Common myeloid progenitor, CD34-positive (primary cell): ENCODE data around the gene CDK9.

ENCODE experiments used
- CTCF ChIA-PET: fragments of 350-600 bp; sonication (Branson Sonifier 250); formaldehyde crosslinking; loops from one replicate; lab custom pipeline; 2021; ENCODE audit warnings: antibody characterized with exemption; lab: Charles Lee
- POLR2A ChIA-PET: fragments of 350-600 bp; sonication (Branson Sonifier 250); formaldehyde crosslinking; loops from one replicate; lab custom pipeline; 2021; ENCODE audit warnings: antibody characterized with exemption; lab: Charles Lee
- DNase-seq, 3 donors: peaks; one replicate each; pipeline versions ENCODE4 v3.0.0 to v3.0.0-alpha.2; 2013
- H3K27ac ChIP-seq, 2 experiments: 1 replicate in 1 of 2; 2 replicates in 1 of 2; pipeline ENCODE4 v1.7.0; 2013; ENCODE audit warnings: inconsistent platforms in 2 of 2, low read length in 2 of 2, mild to moderate bottlenecking in 2 of 2, low read depth in 1 of 2, moderate library complexity in 1 of 2; ENCODE audit not compliant: severe bottlenecking in 2 of 2, insufficient read depth in 1 of 2, poor library complexity in 1 of 2
- H3K27me3 ChIP-seq, 5 experiments: replicated peaks in 2 of 5; 1 replicate in 3 of 5; 2 replicates in 2 of 5; pipeline versions ENCODE4 v1.6.1 to v1.7.0; 2013; ENCODE audit warnings: low read length in 4 of 5, mild to moderate bottlenecking in 2 of 5, moderate library complexity in 2 of 5, inconsistent platforms in 1 of 5; ENCODE audit not compliant: insufficient read depth in 5 of 5, control insufficient read depth in 4 of 5
- H3K36me3 ChIP-seq, 4 experiments: 1 replicate in 2 of 4; 2 replicates in 2 of 4; pipeline versions ENCODE4 v1.6.1 to v1.7.0; 2013; ENCODE audit warnings: low read length in 3 of 4, control low read depth in 1 of 4, mild to moderate bottlenecking in 1 of 4; ENCODE audit not compliant: control insufficient read depth in 4 of 4, insufficient read depth in 4 of 4
- H3K4me1 ChIP-seq, 4 experiments: 1 replicate in 3 of 4; 2 replicates in 1 of 4; pipeline versions ENCODE4 v1.6.1 to v1.7.1; 2013; ENCODE audit warnings: low read length in 3 of 4, mild to moderate bottlenecking in 3 of 4, control low read depth in 1 of 4, inconsistent platforms in 1 of 4, moderate library complexity in 1 of 4; ENCODE audit not compliant: control insufficient read depth in 4 of 4, insufficient read depth in 4 of 4; ENCODE audit errors: control extremely low read depth in 1 of 4
- H3K4me3 ChIP-seq, 7 experiments: 1 replicate in 4 of 7; 2 replicates in 3 of 7; pipeline versions ENCODE4 v1.5.1 to v1.7.0; 2013; ENCODE audit warnings: mild to moderate bottlenecking in 7 of 7, low read length in 6 of 7, moderate library complexity in 6 of 7, inconsistent platforms in 2 of 7, low read depth in 2 of 7, control low read depth in 1 of 7; ENCODE audit not compliant: insufficient read depth in 4 of 7, control insufficient read depth in 1 of 7; ENCODE audit errors: extremely low read depth in 1 of 7
- H3K9me3 ChIP-seq, 5 experiments: 1 replicate in 4 of 5; 2 replicates in 1 of 5; pipeline versions ENCODE4 v1.6.1 to v1.7.1; 2013; ENCODE audit warnings: low read length in 4 of 5, mild to moderate bottlenecking in 2 of 5, inconsistent platforms in 1 of 5, low read depth in 1 of 5, moderate library complexity in 1 of 5; ENCODE audit not compliant: control insufficient read depth in 4 of 5, insufficient read depth in 2 of 5; ENCODE audit errors: control extremely low read depth in 1 of 5
- WGBS: methylation state at CpG from one replicate; pipeline ENCODE4 v1.1.5; 2013; ENCODE audit not compliant: insufficient coverage; 5-methylcytosine and 5-hydroxymethylcytosine counted together

Gene CDK9

DNA sequence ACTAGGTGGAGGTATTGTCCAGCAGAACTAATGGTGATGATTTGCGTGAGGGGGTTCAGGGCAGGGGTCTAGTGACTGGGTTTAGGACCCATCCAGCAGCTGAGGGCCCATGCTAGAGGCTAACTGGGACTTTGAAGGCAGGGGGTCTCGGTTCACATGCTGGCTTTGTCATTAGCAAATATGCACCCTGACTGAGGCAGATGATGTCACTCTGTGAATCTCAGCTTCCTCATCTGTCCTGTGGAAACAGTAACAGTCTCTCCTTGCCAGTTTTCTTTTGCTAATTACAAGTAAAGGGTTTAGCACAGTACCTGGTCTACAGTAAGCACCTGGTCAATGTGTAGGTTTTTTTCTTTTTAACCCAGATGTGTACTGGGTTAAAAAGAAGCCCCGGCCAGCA lies 12.6 kb upstream of the CDK9 start:
- no peaks in the 10 kb centered on the region for H3K9me3 ChIP-seq
- no peak overlapping the region for H3K4me3 ChIP-seq
- peaks cover 2 to 32% (median 13%) of the 10 kb centered on the region in 4 experiments for H3K36me3 ChIP-seq
- no peak for DNase-seq
- peaks cover 12 to 72% (median 67%) of the 10 kb centered on the region in 4 experiments for H3K4me1 ChIP-seq
- POLR2A ChIA-PET = no interaction called here
- 100% methylated on average over 3 of the region's 3 CpGs for WGBS
- H3K27me3 ChIP-seq = no peaks in the 10 kb centered on the region
- H3K27ac ChIP-seq = no peak overlapping the region
- CTCF ChIA-PET = interaction anchor here (1.0 to 14.0 kb wide), 2 partner anchors 11 to 38 kb away, joined by 5 to 244 read pairs; partner anchors contain the start of genes CDK9, SH2D3C and TOR2A

DNA sequence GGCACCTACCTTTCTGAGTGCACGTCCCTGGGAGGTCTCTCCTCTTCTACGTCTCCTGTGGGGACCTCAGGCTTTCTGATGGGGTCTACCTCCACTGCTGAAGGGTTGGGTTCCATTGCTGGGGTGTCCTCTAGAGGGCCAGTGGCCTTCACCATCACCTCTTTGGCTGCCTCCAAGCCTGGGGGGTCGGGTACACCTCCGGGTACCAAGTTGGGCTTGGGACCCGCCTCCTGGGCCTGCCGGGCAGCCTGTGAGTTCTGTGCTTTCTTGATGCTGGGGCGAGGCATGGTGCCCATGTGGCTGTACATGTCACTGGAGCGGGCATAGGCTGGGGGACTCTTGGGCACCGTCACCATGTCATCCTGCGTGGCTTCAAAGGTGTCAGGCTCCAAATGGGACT lies 11.9 kb upstream of the CDK9 start:
- H3K27ac ChIP-seq = no peak overlapping the region
- no peak overlapping the region for H3K4me3 ChIP-seq
- WGBS = 100% methylated on average over 10 of the region's 10 CpGs
- no peaks in the 10 kb centered on the region for H3K27me3 ChIP-seq
- peaks cover 2 to 30% (median 13%) of the 10 kb centered on the region in 4 experiments for H3K36me3 ChIP-seq
- CTCF ChIA-PET = interaction anchor here (1.1 to 14.0 kb wide), 4 partner anchors 9 to 11 kb away, joined by 4 to 244 read pairs (median 12); partner anchors contain the start of genes CDK9 and SH2D3C
- H3K9me3 ChIP-seq = no peaks in the 10 kb centered on the region
- peaks cover 10 to 72% (median 66%) of the 10 kb centered on the region in 4 experiments for H3K4me1 ChIP-seq
- POLR2A ChIA-PET = interaction anchor here (0.6 kb wide), 1 partner anchor 60 kb away, joined by 3 read pairs; no protein-coding TSS in a partner anchor
- no peak for DNase-seq

DNA sequence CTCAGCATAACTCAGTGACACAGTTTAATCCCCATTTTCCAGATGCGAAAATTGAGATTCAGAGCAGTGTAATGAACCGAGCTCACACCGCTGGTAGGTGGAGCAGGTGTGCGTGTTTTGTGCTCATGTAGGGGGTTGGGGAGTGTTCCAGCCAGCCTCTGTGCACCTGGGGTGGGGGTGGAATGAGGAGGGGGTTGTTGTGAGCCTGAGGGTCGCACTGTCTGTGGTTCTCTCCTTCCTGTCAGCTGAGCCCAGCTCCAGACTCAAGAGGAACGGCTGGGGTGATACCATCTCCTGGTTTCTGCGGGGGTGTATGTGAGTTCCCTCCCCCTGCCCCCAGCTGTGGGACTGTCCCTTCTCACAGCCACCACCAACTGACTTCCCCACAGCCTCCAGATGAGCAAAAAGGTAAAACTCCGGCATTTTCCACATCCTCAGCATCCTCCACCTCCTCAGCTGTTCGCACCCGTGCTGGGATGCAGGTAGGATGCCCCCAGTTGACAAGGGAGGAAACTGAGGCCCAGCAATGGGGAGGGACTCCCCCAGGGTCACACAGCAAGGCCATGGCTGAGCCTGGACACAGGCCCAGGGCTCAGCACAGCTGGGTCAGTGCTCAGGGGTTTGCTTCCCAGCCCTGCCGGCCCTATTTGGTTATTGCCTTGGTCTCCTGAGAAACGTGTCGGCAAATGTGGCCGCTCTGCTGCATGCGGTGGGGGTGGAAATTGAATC lies 9.5 kb upstream of the CDK9 start:
- ChIA-PET POLR2A (interaction anchor here (0.9 to 1.5 kb wide), 2 partner anchors 9 to 21 kb away, joined by 4 to 17 read pairs; partner anchors contain the start of gene CDK9), CTCF (interaction anchor here (0.7 to 2.9 kb wide), 3 partner anchors 9 to 11 kb away, joined by 3 to 20 read pairs (median 8); partner anchors contain the start of gene CDK9)
- H3K4me1 ChIP-seq = peaks cover 16 to 73% (median 67%) of the 10 kb centered on the region in 4 experiments

DNA sequence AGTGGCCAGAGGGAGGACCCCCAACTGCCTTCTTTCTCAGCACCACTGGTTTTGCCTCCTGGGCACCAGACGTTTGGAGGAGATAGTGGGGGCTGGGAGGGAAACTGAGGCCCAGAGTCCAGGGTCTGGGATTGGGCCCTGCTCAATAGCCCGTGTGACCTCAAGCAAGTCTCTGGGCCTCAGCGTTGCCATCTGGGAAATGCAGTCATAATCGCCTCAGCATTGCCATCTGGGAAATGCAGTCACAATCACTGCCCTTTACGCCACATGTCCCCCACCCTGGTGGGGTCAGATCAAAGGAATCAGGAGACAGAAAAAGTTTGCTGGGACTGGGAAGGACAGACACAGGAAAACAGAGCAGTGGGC lies 8.9 kb upstream of the CDK9 start:
- no peaks in the 10 kb centered on the region for H3K27me3 ChIP-seq
- no peak for DNase-seq
- H3K36me3 ChIP-seq = peaks cover 2 to 23% (median 12%) of the 10 kb centered on the region in 4 experiments
- ChIA-PET POLR2A (interaction anchor here (1.5 kb wide), 1 partner anchor 9 kb away, joined by 17 read pairs; the partner anchor contains the start of gene CDK9), CTCF (interaction anchor here (2.2 to 2.9 kb wide), 2 partner anchors 8 to 11 kb away, joined by 8 to 20 read pairs; partner anchors contain the start of gene CDK9)
- H3K4me3 ChIP-seq = peak overlapping the region; percentile 41 to 94 (median 87)
- peaks cover 21 to 75% (median 70%) of the 10 kb centered on the region in 4 experiments for H3K4me1 ChIP-seq
- WGBS = 6% methylated on average over 3 of the region's 5 CpGs
- peak overlapping the region; percentile 66 to 78 for H3K27ac ChIP-seq
- no peaks in the 10 kb centered on the region for H3K9me3 ChIP-seq

More for the DNA sequence above, 9.5 kb upstream of the CDK9 start:
- no peaks in the 10 kb centered on the region for H3K9me3 ChIP-seq
- H3K4me3 ChIP-seq = peak overlapping the region; percentile 41 to 94 (median 87)
- 0% methylated on average over 10 of the region's 15 CpGs for WGBS
- H3K27me3 ChIP-seq = no peaks in the 10 kb centered on the region
- peaks cover 2 to 26% (median 13%) of the 10 kb centered on the region in 4 experiments for H3K36me3 ChIP-seq
- H3K27ac ChIP-seq = peak overlapping the region; percentile 66 to 78
- DNase-seq = peak; percentile 86 to 97 (median 96)

DNA sequence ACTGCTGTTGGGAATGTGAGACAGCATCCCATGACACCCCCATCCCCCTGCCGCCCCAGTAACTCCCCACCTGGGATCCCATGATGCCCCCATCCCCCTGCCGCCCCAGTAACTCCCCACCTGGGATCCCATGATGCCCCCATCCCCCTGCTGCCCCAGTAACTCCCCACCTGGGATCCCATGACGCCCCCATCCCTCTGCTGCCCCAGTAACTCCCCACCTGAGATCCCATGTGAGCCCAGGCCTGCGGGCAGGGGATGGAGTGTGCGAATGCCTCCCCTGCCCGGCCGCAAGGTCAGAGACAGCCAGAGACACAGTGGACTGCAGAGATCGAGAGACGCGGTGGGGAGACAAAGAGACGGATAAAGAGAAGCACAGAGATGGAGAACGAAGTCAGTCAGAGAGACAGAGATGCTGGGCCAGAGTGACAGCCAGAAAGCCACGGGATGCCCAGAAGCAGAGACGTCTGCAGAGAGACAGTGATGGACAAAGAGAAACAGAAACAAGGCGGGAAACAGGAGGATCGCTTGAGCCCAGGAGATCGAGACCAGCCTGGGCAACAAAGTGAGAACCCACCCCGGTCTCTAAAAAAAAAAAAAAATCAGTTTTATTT lies 8.4 kb upstream of the CDK9 start:
- peak overlapping the region; percentile 58 to 94 (median 87) for H3K4me3 ChIP-seq

DNA sequence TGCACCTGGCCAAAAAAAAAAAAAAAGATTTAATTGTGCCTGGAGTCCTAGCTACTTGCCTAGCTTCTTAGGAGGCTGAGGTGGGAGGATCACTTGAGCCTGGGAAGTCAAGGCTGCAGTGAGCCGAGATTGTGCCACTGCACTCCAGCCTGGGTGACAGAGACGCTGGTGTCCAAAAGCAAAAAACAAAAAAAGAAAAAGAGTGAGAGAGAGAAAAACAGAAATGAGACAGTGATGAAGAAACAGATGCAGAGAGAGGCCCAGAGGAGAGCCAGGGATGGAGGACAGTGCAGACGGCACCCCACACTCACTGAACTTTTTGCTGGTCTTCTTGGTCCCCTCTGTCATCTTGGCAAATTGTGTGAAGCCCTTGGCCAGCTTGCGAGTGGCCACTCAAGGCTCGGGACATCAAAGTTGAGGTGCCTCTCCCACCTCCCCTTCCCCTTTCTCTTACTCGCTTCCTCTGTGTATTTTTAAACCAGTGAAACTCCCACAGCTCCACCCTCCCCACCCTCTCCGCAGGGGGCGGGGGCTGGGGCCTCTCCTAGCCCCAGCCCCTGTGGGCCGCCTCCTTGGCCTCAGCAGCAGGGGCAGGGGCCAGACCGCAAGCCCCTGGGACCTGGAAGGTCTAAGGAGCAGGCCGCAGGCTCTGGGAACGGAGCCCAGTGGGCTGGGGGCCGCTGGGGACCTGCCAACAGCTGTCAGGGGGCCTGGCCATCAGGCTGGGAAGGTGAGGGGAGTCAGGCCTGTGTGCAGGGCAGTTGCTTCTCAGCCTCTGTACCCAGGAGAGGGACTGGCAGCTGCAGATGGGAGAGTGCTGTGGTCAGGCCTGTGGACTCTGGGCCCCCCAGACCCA lies 7.3 kb upstream of the CDK9 start, which contains the start of gene SH2D3C:
Gene SH2D3C, minus strand, starts transcription at position 387 of the 856 bp plus-strand sequence. Its CDS starts 39 bp downstream, at position 348.
- ChIA-PET CTCF (interaction anchor here (0.6 to 12.9 kb wide), 5 partner anchors 9 to 128 kb away, joined by 3 to 244 read pairs (median 4); no protein-coding TSS in a partner anchor), POLR2A (interaction anchor here (0.6 to 2.8 kb wide), 3 partner anchors 8 to 283 kb away, joined by 3 to 13 read pairs (median 3); no protein-coding TSS in a partner anchor)
- peaks cover 0 to 12% (median 6%) of the 10 kb centered on the region in 4 experiments for H3K36me3 ChIP-seq
- H3K4me3 ChIP-seq = peak within 1 kb of the TSS; percentile 58 to 94 (median 86)
- WGBS = 0% methylated on average over 12 of the region's 13 CpGs
- DNase-seq = peak in 2 of 3 donors; percentile 54 to 63
- peak within 1 kb of the TSS; percentile 64 to 78 for H3K27ac ChIP-seq
- no peaks in the 10 kb centered on the region for H3K27me3 ChIP-seq
- no peaks in the 10 kb centered on the region for H3K9me3 ChIP-seq
- peaks cover 26 to 90% (median 82%) of the 10 kb centered on the region in 4 experiments for H3K4me1 ChIP-seq

More for the DNA sequence above, 8.4 kb upstream of the CDK9 start:
- Histone ChIP-seq H3K27ac (peak overlapping the region; percentile 66 to 78), H3K4me1 (peaks cover 22 to 80% (median 74%) of the 10 kb centered on the region in 4 experiments), H3K9me3 (no peaks in the 10 kb centered on the region), H3K27me3 (no peaks in the 10 kb centered on the region), H3K36me3 (peaks cover under 1 to 21% (median 10%) of the 10 kb centered on the region in 4 experiments)
- 2% methylated on average over 13 of the region's 18 CpGs for WGBS
- ChIA-PET POLR2A (no interaction called here), CTCF (interaction anchor here (12.9 kb wide), 1 partner anchor 11 kb away, joined by 244 read pairs; no protein-coding TSS in a partner anchor)
- DNase-seq = no peak
